ENCODE data around the gene GPSM1.

GRCh38 chr9:136304456-136304855, 22.9 kb upstream of the GPSM1 start:
- TF ChIP-seq NR2C2 (CRISPR knock-in tag; IDR thresholded peaks at IDR 0.05) (no peak), CTCF (IDR thresholded peaks at IDR 0.05) (no peak), MAX (CRISPR knock-in tag; IDR thresholded peaks at IDR 0.05) (no peak), RORB (CRISPR knock-in tag; IDR thresholded peaks at IDR 0.05) (no peak), RELA (CRISPR knock-in tag; IDR thresholded peaks at IDR 0.05; ENCODE audit: borderline replicate concordance) (no peak), ATF2 (CRISPR knock-in tag; IDR thresholded peaks at IDR 0.05; ENCODE audit: borderline replicate concordance, low read depth) (no peak), SMAD3 (CRISPR knock-in tag; IDR thresholded peaks at IDR 0.05; ENCODE audit: borderline replicate concordance) (no peak), MLX (CRISPR knock-in tag; IDR thresholded peaks at IDR 0.05) (no peak), ZNF121 (CRISPR knock-in tag; IDR thresholded peaks at IDR 0.05) (no peak), CREM (CRISPR knock-in tag; IDR thresholded peaks at IDR 0.05) (no peak), ETV6 (CRISPR knock-in tag; IDR thresholded peaks at IDR 0.05) (no peak), TEAD1 (CRISPR knock-in tag; IDR thresholded peaks at IDR 0.05) (no peak)

Data from WTC11 (cell line).